Measurements from ENCODE around the gene GRAMD1A. TPM values are rescaled to one million over a fixed set of nuclear protein-coding genes. Genes with fewer than 3 reads are reported as not detected.

Gene GRAMD1A
- total and polyA plus RNA-seq, 5 donors from 2014 or later: 25.7 to 179 (median 35.6) TPM

DNA sequence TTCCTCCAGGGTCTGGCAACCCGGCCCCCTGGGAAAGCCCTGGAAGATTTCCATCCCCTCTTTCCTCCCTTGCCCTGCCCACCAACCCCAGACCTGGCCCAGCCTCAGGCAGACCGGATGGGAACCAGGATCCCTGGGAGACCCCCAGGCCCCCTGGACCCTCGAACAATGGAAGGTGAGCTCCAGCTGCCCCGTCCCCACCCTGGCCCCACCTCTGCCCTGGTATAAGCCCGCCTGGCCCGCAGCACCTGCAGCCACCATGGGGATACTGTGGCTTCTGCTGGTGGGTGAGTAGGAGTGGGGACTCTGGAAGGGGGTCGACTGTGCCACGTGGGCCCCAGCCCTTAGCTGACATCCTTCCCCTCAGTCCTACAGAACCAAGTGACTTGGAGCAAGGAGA lies 73.8 kb downstream of the GRAMD1A start:
- Mint-ChIP-seq H3K4me1 (no peaks in the 10 kb centered on the region), H3K36me3 (no peaks in the 10 kb centered on the region), H3K27ac (no peak overlapping the region), H3K27me3 (peaks cover 8% of the 10 kb centered on the region), H3K4me3 (no peak overlapping the region), H3K9me3 (peaks cover 0 to 8% (median 0%) of the 10 kb centered on the region in 7 donors)
- Histone ChIP-seq H3K4me1 (ENCODE audit: control insufficient read depth, insufficient read depth, low read length, poor library complexity, severe bottlenecking) (no peaks in the 10 kb centered on the region), H3K36me3 (ENCODE audit: control insufficient read depth, insufficient read depth, low read length) (no peaks in the 10 kb centered on the region), H3K27me3 (ENCODE audit: control insufficient read depth, insufficient read depth, low read length) (peaks cover 4% of the 10 kb centered on the region), H3K4me3 (ENCODE audit: low read depth, low read length) (no peak overlapping the region), H3K9me3 (ENCODE audit: control insufficient read depth in 2 of 2, low read length in 2 of 2) (peaks cover 4 to 7% of the 10 kb centered on the region in 2 experiments), H3K27ac (ENCODE audit: insufficient read depth, low read length, poor library complexity, severe bottlenecking) (no peak overlapping the region)
- ATAC-seq (ENCODE audit: low read depth in 2 of 2) (no peak), DNase-seq (no peak)

DNA sequence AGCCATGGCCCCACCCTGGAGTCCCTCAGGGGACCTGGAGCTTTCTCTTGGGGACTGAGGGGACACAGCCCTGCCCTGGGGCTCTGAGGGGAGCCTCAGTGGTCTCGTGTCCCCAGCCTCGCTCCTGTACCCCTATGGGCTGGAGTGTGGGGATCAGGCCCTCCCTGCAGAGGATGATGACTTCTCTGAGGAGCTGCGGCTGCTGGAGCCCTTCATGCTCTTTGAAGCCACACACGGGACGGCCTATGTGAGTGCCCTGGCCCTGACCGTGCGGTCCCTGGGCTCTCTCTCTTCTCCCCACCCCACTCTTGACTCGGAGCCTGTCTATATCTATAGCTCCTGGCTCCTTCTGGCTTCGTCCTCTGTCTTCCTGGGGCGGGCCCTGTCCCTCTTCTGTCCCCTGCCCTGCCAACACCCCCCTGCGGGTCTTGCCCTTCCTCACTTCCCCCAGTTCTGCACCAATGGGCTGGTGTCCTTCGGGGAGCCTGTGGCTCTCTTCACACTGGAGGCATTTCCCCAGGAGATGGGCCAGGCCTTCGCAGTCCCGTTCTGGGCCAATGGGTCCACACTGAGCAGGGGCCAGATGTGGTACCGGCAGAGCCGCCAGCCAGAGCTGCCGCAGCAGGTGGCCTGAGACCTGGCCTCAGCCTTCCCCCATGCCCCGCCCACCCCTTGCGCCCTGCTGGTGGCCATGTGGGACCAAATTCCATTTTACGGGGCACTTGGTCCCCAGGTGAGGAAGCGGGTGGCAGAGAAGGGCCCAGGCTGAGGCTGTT lies 74.5 kb downstream of the GRAMD1A start:
- Histone ChIP-seq H3K27ac (ENCODE audit: insufficient read depth, low read length, poor library complexity, severe bottlenecking) (no peak overlapping the region), H3K9me3 (ENCODE audit: control insufficient read depth in 2 of 2, low read length in 2 of 2) (peaks cover 4 to 7% of the 10 kb centered on the region in 2 experiments), H3K36me3 (ENCODE audit: control insufficient read depth, insufficient read depth, low read length) (no peaks in the 10 kb centered on the region), H3K4me1 (ENCODE audit: control insufficient read depth, insufficient read depth, low read length, poor library complexity, severe bottlenecking) (no peaks in the 10 kb centered on the region), H3K27me3 (ENCODE audit: control insufficient read depth, insufficient read depth, low read length) (peaks cover 4% of the 10 kb centered on the region), H3K4me3 (ENCODE audit: low read depth, low read length) (no peak overlapping the region)
- no peak for DNase-seq
- Mint-ChIP-seq H3K4me1 (no peaks in the 10 kb centered on the region), H3K4me3 (no peak overlapping the region), H3K9me3 (peaks cover 0 to 8% (median 0%) of the 10 kb centered on the region in 7 donors), H3K27ac (no peak overlapping the region), H3K36me3 (no peaks in the 10 kb centered on the region), H3K27me3 (peaks cover 2% of the 10 kb centered on the region)
- no peak for ATAC-seq (ENCODE audit: low read depth in 2 of 2)

DNA sequence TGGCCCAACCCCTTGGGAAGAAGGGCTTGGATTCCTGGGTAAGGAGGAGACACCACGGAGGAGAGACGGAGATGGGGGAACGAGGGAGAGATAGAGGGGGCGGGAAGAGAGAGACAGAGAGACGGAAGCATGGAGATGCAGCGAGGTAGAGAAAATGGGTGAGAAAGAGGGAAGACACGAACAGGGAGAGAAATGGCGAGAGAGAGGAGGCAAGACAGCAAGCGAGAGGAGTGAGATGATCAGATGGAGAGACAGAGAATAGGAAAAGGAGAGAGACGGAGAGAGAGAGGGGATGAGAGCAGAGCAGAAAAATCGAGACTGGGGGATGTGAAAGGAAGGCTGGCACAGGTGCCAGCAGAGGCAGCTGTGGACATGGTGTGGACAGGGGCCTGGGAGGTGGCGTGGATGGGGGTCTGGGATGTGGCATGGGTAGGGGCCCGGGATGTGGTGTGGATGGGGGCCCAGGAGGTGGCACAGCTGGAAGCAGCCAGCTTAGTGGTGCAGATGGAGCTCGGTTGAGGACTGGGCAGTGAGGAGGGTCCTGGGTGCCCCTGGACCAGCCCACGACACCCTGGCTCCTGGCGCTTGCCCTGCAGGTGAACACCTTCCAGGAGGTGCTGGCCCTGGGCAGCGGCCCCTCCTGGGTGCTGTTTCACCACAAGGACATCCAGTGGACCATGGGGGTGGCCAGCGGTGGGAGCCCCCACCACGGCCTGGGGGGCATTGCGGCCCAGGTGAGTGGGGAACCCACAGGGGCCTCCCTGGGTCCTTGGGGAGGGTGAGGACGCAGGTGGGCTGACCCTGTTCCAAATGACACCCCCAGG lies 75.3 kb downstream of the GRAMD1A start:
- Histone ChIP-seq H3K36me3 (ENCODE audit: control insufficient read depth, insufficient read depth, low read length) (no peaks in the 10 kb centered on the region), H3K27me3 (ENCODE audit: control insufficient read depth, insufficient read depth, low read length) (no peaks in the 10 kb centered on the region), H3K4me3 (ENCODE audit: low read depth, low read length) (no peak overlapping the region), H3K27ac (ENCODE audit: insufficient read depth, low read length, poor library complexity, severe bottlenecking) (no peak overlapping the region), H3K9me3 (ENCODE audit: control insufficient read depth in 2 of 2, low read length in 2 of 2) (peaks cover 4% of the 10 kb centered on the region in 2 experiments), H3K4me1 (ENCODE audit: control insufficient read depth, insufficient read depth, low read length, poor library complexity, severe bottlenecking) (no peaks in the 10 kb centered on the region)
- no peaks in the 10 kb centered on the region for H3K4me1 Mint-ChIP-seq
- DNase-seq (no peak), ATAC-seq (ENCODE audit: low read depth in 2 of 2) (no peak)
- H3K4me3 Mint-ChIP-seq: no peak overlapping the region
- H3K27ac Mint-ChIP-seq: no peak overlapping the region
- peaks cover 0 to 4% (median 0%) of the 10 kb centered on the region in 7 donors for H3K9me3 Mint-ChIP-seq
- no peaks in the 10 kb centered on the region for H3K27me3 Mint-ChIP-seq
- H3K36me3 Mint-ChIP-seq: no peaks in the 10 kb centered on the region

DNA sequence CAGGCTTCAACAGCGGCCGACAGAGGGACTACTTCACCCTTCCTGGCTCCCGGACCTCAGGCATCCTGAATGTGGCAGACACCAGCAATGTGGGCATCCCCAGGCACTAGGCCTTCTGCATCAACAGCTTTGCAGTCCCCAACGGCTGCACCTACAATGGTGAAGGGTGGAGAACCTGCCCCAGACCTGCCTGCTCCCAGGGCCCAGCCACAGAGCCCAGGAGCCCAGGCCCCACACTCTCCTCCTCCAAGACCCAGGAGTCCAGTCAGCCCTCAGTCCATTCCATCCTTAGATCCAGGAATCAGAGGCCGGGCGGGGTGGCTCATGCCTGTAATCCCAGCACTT lies 75.9 kb downstream of the GRAMD1A start:
- DNase-seq (no peak), ATAC-seq (ENCODE audit: low read depth in 2 of 2) (no peak)
- Mint-ChIP-seq H3K4me3 (no peak overlapping the region), H3K36me3 (no peaks in the 10 kb centered on the region), H3K9me3 (no peaks in the 10 kb centered on the region), H3K27me3 (no peaks in the 10 kb centered on the region), H3K4me1 (no peaks in the 10 kb centered on the region), H3K27ac (no peak overlapping the region)
- no peaks in the 10 kb centered on the region for H3K4me1 ChIP-seq (ENCODE audit: control insufficient read depth, insufficient read depth, low read length, poor library complexity, severe bottlenecking)
- no peaks in the 10 kb centered on the region for H3K27me3 ChIP-seq (ENCODE audit: control insufficient read depth, insufficient read depth, low read length)
- H3K27ac ChIP-seq (ENCODE audit: insufficient read depth, low read length, poor library complexity, severe bottlenecking): no peak overlapping the region
- H3K36me3 ChIP-seq (ENCODE audit: control insufficient read depth, insufficient read depth, low read length): no peaks in the 10 kb centered on the region
- no peaks in the 10 kb centered on the region for H3K9me3 ChIP-seq (ENCODE audit: control insufficient read depth in 2 of 2, low read length in 2 of 2)
- H3K4me3 ChIP-seq (ENCODE audit: low read depth, low read length): no peak overlapping the region

Other genes starting within 250 kb of the GRAMD1A start
- 4.6 TPM for gene ZNF599, start 227.1 kb upstream of the GRAMD1A start, total RNA-seq
- 1 to 10 TPM; 5.8 to 8.3 (median 6.9) TPM for gene ZNF599, start 227.1 kb upstream of the GRAMD1A start, polyA plus RNA-seq
- 4.5 TPM for gene ZNF30, start 73.4 kb upstream of the GRAMD1A start, total RNA-seq
- gene ZNF30, start 73.4 kb upstream of the GRAMD1A start, polyA plus RNA-seq: 10 to 100 TPM in 1 of 4 donors, 1 to 10 TPM in 3; 3.0 to 15.2 (median 7.7) TPM
- 16.2 TPM for gene ZNF792, start 36.1 kb upstream of the GRAMD1A start, total RNA-seq
- gene ZNF792, start 36.1 kb upstream of the GRAMD1A start, polyA plus RNA-seq: 10 to 100 TPM; 15.5 to 24.7 (median 19.9) TPM
- gene SCN1B, start 30.1 kb downstream of the GRAMD1A start, total RNA-seq: 2.0 TPM
- under 1 TPM in 3 of 4 donors, not detected in 1; 0.08 to 0.23 (median 0.11) TPM for gene SCN1B, start 30.1 kb downstream of the GRAMD1A start, polyA plus RNA-seq
- not detected for gene HPN, start 41.4 kb downstream of the GRAMD1A start, total RNA-seq
- under 1 TPM in 2 of 4 donors, not detected in 2; 0.54 to 0.70 TPM for gene HPN, start 41.4 kb downstream of the GRAMD1A start, polyA plus RNA-seq
- gene FXYD3, start 115.5 kb downstream of the GRAMD1A start, total RNA-seq: not detected
- gene FXYD3, start 115.5 kb downstream of the GRAMD1A start, polyA plus RNA-seq: not detected
- 0.64 TPM for gene LGI4, start 134.7 kb downstream of the GRAMD1A start, total RNA-seq
- gene LGI4, start 134.7 kb downstream of the GRAMD1A start, polyA plus RNA-seq: not detected
- gene FXYD1, start 138.5 kb downstream of the GRAMD1A start, total RNA-seq: 1.6 TPM
- 1 to 10 TPM; 2.1 to 3.7 (median 2.7) TPM for gene FXYD1, start 138.5 kb downstream of the GRAMD1A start, polyA plus RNA-seq
- 9.3 TPM for gene FXYD7, start 142.9 kb downstream of the GRAMD1A start, total RNA-seq
- 1 to 10 TPM; 3.2 to 6.8 (median 4.7) TPM for gene FXYD7, start 142.9 kb downstream of the GRAMD1A start, polyA plus RNA-seq
- gene FXYD5, start 154.4 kb downstream of the GRAMD1A start, total RNA-seq: 503 TPM
- 100 to 1,000 TPM; 465 to 575 (median 487) TPM for gene FXYD5, start 154.4 kb downstream of the GRAMD1A start, polyA plus RNA-seq
- not detected for gene FAM187B, start 228.4 kb downstream of the GRAMD1A start, total RNA-seq
- gene FAM187B, start 228.4 kb downstream of the GRAMD1A start, polyA plus RNA-seq: not detected
- 28.1 TPM for gene LSR, start 248.7 kb downstream of the GRAMD1A start, total RNA-seq
- 10 to 100 TPM; 47.8 to 66.1 (median 53.7) TPM for gene LSR, start 248.7 kb downstream of the GRAMD1A start, polyA plus RNA-seq